ENCODE measurements around the gene CA4. TPM values are rescaled to one million over a fixed set of nuclear protein-coding genes. Genes with fewer than 3 reads are reported as not detected.
"Not testable (repeated sequence)": the region's sequence is repeated elsewhere in the genome, so short reads cannot be mapped to it uniquely, and the experiment has no call there.

Gene CA4
- total and polyA plus RNA-seq, 2 donors (not counting 1 experiment from before 2014, with no cell fraction given), result not detected

DNA sequence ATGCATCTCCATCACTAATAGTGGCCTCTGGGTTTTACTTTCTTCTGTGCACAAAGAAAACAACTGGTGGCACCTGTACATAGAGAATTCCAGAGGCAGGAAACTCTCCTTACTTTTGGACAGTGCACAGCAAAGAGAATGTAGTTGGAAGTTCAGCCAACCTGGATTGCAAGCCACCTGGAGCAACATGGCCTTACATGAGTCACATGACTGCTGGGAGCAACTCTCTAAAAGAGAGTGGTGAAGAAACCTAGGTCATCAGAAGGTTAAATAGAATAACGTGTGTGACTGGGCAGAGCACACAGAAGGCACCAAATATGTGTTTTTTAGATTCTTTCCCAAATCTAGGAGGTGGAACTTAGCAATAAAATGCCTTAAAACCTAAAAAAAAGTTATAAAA is 41.5 kb upstream of the CA4 start:
- H3K36me3 ChIP-seq (replicated peaks in 1 of 2; ENCODE audit: control extremely low read depth in 1 of 2, control insufficient read depth in 1 of 2, extremely low read depth in 1 of 2, insufficient read depth in 2 of 2, low read length in 1 of 2); ATAC-seq (ENCODE audit: low read depth); H4K20me1 ChIP-seq (ENCODE audit: control insufficient read depth, insufficient read depth, low read length, poor library complexity, severe bottlenecking); H2AFZ ChIP-seq (ENCODE audit: insufficient read depth, low read depth, low read length, poor library complexity, severe bottlenecking); H3K27me3 Mint-ChIP-seq; H3K27ac Mint-ChIP-seq; H3K79me2 ChIP-seq (ENCODE audit: control insufficient read depth, insufficient read depth, low read length); intact Hi-C loops (cut with micrococcal nuclease); H3K27ac ChIP-seq (ENCODE audit: low read length in 2 of 2); H3K9ac ChIP-seq (ENCODE audit: low read length); H3K27me3 ChIP-seq (replicated peaks in 1 of 4; ENCODE audit: control extremely low read depth in 1 of 4, control insufficient read depth in 3 of 4, insufficient read depth in 4 of 4, low read length in 3 of 4); POLR2A ChIA-PET; H3K4me2 ChIP-seq (replicated peaks; ENCODE audit: low read depth, low read length, poor library complexity, severe bottlenecking); H3K9me3 ChIP-seq (ENCODE audit: control extremely low read depth in 1 of 3, control insufficient read depth in 2 of 3, insufficient read depth in 1 of 3, low read length in 2 of 3); H3K4me3 Mint-ChIP-seq; H3K9me3 Mint-ChIP-seq (ENCODE audit: insufficient read depth); DNase-seq; H3K4me3 ChIP-seq (ENCODE audit: control extremely low read depth in 1 of 5, extremely low read depth in 1 of 5, insufficient read depth in 1 of 5, low read depth in 2 of 5, low read length in 4 of 5): not testable (repeated sequence)
- peaks cover 13% of the 10 kb centered on the region in 2 donors for H3K4me1 ChIP-seq (ENCODE audit: control insufficient read depth in 2 of 2, insufficient read depth in 2 of 2, low read length in 2 of 2)
- peaks cover 19% of the 10 kb centered on the region for H3K4me1 Mint-ChIP-seq
- WGBS (ENCODE audit: insufficient coverage), result no CpG with 5 or more reads among the region's 1 CpG
- CTCF ChIA-PET, result interaction anchor here (1.6 kb wide), 1 partner anchor 16 kb away, joined by 3 read pairs; no protein-coding TSS in a partner anchor

DNA sequence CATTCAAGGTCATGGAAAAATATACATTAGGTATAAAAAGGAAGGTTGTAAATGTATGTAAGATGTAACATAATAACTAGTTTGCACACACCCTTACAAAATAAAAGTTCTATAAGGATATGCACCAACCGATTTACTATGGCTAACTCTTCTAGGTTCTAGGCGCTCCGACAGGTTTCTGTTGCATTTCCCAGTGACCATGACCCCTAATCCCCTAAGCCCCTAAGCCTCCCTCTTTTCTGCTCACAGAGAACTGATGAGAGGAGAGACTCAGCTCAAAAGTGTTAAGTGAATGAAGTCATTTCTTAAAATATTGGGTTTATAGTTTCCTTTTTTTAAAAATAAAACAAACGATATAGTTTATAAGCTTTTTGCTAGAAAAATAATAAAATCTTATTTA is 41.1 kb upstream of the CA4 start:
- Mint-ChIP-seq H3K9me3 (ENCODE audit: insufficient read depth) (no peaks in the 10 kb centered on the region), H3K4me3 (no peak overlapping the region), H3K27ac (no peak overlapping the region), H3K4me1 (peaks cover 17% of the 10 kb centered on the region), H3K27me3 (peaks cover 3% of the 10 kb centered on the region)
- no CpG with 5 or more reads among the region's 4 CpGs for WGBS (ENCODE audit: insufficient coverage)
- ChIA-PET CTCF (interaction anchor here (0.6 to 1.6 kb wide), 2 partner anchors 17 to 532 kb away, joined by 3 read pairs; no protein-coding TSS in a partner anchor), POLR2A (no interaction called here)
- TF ChIP-seq EZH2 (IDR thresholded peaks at IDR 0.05; ENCODE audit: borderline replicate concordance, insufficient read depth, low read depth, low read length, poor library complexity, severe bottlenecking), result no peak
- TF ChIP-seq, protein P1, sequence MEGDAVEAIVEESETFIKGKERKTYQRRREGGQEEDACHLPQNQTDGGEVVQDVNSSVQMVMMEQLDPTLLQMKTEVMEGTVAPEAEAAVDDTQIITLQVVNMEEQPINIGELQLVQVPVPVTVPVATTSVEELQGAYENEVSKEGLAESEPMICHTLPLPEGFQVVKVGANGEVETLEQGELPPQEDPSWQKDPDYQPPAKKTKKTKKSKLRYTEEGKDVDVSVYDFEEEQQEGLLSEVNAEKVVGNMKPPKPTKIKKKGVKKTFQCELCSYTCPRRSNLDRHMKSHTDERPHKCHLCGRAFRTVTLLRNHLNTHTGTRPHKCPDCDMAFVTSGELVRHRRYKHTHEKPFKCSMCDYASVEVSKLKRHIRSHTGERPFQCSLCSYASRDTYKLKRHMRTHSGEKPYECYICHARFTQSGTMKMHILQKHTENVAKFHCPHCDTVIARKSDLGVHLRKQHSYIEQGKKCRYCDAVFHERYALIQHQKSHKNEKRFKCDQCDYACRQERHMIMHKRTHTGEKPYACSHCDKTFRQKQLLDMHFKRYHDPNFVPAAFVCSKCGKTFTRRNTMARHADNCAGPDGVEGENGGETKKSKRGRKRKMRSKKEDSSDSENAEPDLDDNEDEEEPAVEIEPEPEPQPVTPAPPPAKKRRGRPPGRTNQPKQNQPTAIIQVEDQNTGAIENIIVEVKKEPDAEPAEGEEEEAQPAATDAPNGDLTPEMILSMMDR (IDR thresholded peaks at IDR 0.05), result no peak
- H3K9ac ChIP-seq (ENCODE audit: low read length), result no peak overlapping the region
- H2AFZ ChIP-seq (ENCODE audit: insufficient read depth, low read depth, low read length, poor library complexity, severe bottlenecking), result no peak overlapping the region
- H3K9me3 ChIP-seq (ENCODE audit: control extremely low read depth in 1 of 3, control insufficient read depth in 2 of 3, insufficient read depth in 1 of 3, low read length in 2 of 3), result peaks cover 0 to 4% (median 0%) of the 10 kb centered on the region in 3 donors
- no peak for DNase-seq
- H3K36me3 ChIP-seq (replicated peaks in 1 of 2; ENCODE audit: control extremely low read depth in 1 of 2, control insufficient read depth in 1 of 2, extremely low read depth in 1 of 2, insufficient read depth in 2 of 2, low read length in 1 of 2), result no peaks in the 10 kb centered on the region
- ATAC-seq (ENCODE audit: low read depth), result no peak
- no peaks in the 10 kb centered on the region for H4K20me1 ChIP-seq (ENCODE audit: control insufficient read depth, insufficient read depth, low read length, poor library complexity, severe bottlenecking)
- no peak overlapping the region for H3K4me3 ChIP-seq (ENCODE audit: control extremely low read depth in 1 of 5, extremely low read depth in 1 of 5, insufficient read depth in 1 of 5, low read depth in 2 of 5, low read length in 4 of 5)
- no peaks in the 10 kb centered on the region for H3K79me2 ChIP-seq (ENCODE audit: control insufficient read depth, insufficient read depth, low read length)
- H3K27ac ChIP-seq (ENCODE audit: low read length in 2 of 2), result no peak overlapping the region
- no peaks in the 10 kb centered on the region for H3K27me3 ChIP-seq (replicated peaks in 1 of 4; ENCODE audit: control extremely low read depth in 1 of 4, control insufficient read depth in 3 of 4, insufficient read depth in 4 of 4, low read length in 3 of 4)
- H3K4me2 ChIP-seq (replicated peaks; ENCODE audit: low read depth, low read length, poor library complexity, severe bottlenecking), result no peak overlapping the region
- H3K4me1 ChIP-seq (ENCODE audit: control insufficient read depth in 2 of 2, insufficient read depth in 2 of 2, low read length in 2 of 2), result peaks cover 12% of the 10 kb centered on the region in 2 donors
- intact Hi-C loops (cut with micrococcal nuclease), result no loop called here
